GM18520 (cell line): Measurements from ENCODE around the gene CATSPERD.

ENCODE experiments used
- ATAC-seq: cut with Tn5 transposase; IDR thresholded peaks from one replicate; pipeline ENCODE4 v1.9.1; 2021; ENCODE audit not compliant: unreplicated experiment

CATSPERD gene, protein sequence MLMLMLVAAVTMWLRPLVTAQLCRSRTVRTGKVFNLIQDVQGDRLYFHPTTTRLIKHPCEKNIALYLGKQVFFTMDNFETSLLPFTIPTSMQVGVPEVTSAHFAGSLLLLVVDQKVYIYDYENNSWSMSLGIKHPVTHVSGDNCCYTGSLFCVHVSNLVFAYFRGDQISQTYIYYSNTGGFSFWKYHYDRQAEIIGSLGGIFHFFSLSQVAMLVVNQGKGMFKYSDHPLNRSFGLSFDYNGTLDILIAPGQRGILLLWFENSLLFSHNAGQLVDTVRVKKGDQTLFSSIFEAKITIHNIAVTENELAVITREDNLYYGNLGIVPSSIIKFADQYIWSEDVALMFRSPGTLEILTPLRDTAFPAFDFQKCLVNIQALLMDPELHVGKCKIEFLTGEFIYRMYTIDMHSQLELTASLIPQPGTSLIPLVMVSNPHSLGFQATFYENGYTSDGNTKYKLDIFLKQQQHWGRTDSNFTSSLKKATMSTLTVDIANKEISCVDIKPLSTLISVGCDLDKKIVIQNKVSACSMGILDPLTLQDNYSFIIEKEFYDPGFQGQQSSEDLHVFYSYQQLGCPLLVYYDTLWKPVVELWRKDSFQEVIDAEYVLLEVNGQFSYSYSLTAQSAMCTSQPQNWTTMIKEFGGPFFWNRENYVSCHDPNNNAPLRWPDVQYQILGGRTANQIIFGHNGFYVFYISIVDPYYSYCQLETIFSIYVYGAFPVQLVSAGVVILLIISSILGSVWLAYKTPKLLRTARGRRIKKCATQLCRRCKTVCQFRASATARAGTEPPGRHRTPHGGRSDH

DNA sequence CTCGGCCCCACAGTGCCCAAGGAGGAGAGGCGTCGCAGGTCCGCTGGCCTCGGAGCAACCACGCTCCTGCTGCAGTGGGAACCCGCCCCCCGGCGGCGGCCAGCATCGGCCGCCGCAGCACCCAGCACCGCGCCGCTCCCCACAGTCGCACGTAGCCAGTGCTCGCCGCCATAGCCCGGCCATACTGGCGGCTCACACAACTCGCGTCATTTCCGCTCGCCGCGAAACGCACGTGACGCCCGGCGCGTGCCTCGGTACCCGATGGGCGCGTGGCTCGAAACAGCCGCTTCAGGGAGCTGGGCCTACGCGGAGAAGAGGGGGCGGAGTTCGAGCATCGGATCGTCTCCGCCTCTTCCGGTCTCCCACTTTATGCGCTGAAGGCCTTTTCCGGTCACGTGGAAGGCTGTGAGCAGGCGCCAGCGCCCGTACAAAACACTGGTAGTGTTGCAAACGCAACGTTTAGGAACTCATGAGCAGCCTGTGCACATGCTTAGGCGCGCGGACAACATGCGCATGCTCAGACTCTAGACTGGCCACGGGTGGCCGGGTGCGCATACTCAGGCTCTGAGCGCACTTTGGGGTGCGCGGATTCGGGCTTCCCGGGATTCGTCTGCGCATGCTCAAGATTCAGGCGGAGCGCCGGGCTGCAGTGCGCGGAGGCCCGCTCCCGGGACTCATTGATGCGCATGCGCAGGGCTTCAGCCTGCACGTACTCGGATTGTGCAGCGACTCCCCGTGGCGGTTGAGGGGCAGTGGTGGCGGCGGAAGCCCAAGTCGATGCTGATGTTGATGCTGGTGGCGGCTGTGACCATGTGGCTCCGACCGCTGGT, at the start of gene CATSPERD, which contains the start of gene LONP1:
Gene CATSPERD (plus strand): TSS at position 677 of the 830 bp plus-strand sequence. CDS start 101 bp downstream, at position 778.
Gene LONP1 (minus strand): TSS at position 186 of the 830 bp plus-strand sequence. CDS start 14 bp downstream, at position 172.
- ATAC-seq: peak; percentile 75

DNA sequence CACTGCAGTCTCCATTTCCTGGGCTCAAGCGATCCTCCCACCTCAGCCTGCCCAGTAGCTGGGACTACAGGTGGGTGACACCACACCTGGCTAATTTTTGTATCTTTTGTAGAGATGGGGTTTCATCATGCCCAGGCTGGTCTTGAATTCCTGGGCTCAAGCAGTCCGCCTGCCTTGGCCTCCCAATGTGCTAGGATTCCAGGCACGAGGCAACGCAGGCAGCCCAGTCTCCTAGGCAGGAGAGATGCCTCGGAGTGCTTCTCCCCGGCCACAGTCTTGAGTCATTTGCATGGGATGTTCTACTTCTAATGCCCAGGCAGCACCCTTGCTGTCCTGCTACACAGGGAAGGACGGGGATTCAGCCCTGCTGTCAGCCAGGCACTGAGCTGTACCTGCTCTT, 48.8 kb upstream of the CATSPERD start:
- no peak for ATAC-seq

DNA sequence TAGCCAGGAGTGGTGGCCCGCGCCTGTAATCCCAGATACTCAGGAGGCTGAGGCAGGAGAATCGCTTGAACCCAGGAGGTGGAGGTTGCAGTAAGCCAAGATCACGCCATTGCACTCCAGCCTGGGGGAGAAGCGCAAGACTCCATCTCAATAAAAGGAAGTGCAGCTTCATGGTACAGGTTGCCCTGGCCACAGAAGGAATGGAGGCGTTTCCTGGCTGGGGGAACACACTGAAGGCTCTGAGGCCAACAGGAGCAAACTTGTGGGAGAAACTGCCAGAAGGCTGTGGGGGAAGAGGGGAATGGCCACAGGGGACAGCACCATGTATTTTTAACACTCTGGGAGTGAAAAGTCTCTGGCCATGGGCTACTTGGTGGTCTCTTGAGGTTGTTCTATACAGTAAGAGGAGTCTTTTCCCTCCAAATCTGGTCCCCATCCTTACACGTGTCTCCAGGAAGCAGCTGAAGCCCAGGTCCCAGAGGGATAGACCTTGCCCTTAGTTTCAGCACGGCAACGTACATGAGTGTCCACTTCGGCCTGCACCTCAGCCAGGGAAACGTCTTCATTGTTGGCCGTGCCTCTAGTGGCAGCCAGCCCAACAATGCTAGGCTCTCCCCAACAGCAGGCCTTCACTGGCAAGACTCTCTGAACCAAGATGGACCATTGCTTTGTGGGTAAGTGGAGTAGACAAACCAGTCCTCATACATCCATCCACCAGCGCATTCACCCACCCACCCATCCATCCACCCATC, 47.6 kb upstream of the CATSPERD start:
- no peak for ATAC-seq

DNA sequence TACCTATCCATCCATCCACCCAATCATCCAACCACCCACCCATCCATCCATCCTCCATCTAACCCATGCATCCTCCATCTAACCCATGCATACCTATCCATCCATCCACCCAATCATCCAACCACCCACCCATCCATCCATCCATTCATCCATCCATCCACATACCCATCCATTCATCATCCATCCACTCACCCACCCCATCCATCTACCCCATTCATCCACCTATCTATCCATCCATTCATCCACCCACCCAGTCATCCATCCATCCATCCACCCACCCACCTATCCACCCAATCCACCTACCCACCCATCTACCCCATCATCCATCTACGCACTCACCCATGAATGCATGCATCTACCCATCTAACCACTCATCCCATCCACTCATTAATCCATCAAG, 46.7 kb upstream of the CATSPERD start:
- no peak for ATAC-seq

DNA sequence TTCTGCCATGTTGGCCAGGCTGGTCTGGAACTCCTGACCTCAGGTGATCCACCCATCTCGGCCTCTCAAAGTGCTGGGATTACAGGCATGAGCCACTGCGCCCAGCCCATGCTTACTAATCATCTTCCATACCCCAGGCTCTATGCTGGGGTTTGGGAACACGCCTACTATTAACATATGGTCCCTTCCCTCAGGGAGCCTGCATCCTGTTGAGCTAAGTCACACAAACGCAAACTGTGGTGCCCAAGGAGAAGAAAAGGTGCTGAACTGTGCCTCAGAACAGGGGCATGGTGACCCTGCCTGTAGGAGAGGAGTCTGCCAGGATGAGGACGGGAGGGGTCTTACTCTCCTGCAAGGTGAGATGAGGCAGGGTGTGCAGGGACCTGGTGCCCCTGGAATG, 45.7 kb upstream of the CATSPERD start:
- no peak for ATAC-seq

DNA sequence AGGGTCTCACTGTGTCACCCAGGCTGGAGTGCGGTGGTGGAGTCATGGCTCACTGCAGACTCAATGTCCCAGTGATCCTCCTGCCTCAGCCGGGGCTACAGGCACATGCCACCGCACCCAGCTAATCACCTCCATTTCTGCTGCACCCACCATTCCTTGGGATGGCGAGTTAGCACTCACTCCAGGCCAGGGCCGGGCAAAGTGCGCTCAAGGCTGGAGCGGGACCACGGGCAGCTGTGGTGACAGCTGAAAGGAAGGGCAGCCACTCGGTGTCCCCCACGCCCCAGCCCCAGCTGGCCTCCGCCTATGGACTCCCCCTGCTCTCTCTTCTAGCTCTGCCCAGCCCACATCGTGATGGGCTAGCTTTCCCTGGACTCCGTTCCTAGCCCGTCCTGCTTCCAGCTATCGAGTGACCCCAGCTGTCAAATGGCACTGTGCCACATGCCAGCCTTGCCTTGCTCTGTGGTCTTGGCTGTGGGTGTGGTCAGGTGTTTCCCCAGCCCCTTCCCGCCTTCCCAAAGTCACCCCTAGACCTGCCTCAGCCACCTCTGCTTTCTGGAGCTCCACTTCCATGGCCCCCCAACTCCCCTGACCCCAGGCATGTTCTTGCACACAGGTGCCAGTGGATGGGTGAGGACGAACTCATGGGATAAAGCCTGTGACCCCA, 44.2 kb upstream of the CATSPERD start:
- no peak for ATAC-seq

GRCh38 chr19:5676772-5677105, 43.7 kb upstream of the CATSPERD start:
- no peak for ATAC-seq

- no peak for ATAC-seq
These were observed 43.3 kb upstream of the CATSPERD start for GRCh38 chr19:5677136-5677535.

GRCh38 chr19:5677580-5677979, 42.9 kb upstream of the CATSPERD start:
- ATAC-seq: no peak

- no peak for ATAC-seq
These were observed 42.2 kb upstream of the CATSPERD start for GRCh38 chr19:5678071-5678718.

DNA sequence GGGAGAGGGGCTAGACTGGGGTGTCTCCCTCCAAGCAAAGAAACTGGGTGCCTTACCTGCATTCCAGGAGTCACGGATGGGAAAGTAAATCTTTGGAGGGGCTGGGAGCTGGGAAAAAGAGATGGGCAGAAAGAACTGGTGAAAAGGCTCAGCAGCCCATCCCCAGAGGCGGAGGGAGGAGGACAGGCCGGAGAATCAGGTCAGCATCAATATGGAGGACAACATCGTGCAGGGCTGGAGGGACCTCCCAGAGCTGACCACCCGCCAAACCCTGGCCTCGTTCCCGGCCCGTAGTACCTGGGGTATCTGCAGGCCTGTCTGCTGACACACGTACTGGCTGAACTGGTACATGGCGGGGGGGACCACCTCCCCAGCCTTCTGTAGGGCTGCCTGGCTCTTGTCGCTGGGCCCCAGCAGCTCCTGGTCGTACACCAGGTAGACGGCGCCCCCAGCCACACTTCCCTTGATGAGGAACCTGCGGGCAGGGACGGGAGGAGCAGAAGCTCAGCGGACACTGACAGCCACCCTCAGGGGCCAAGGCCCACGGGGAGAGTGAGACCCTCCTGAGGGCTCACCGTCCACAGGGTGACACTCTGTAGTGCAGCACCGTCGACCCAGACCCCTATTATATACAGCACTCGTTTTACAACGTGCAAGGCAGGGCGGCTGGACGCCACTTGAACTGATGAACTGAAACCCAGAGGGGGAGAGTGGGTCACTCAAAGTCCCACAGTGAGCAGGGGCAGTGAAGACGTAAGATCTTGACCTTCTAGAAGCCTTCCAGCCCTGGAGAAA, 41.0 kb upstream of the CATSPERD start:
- ATAC-seq: no peak

DNA sequence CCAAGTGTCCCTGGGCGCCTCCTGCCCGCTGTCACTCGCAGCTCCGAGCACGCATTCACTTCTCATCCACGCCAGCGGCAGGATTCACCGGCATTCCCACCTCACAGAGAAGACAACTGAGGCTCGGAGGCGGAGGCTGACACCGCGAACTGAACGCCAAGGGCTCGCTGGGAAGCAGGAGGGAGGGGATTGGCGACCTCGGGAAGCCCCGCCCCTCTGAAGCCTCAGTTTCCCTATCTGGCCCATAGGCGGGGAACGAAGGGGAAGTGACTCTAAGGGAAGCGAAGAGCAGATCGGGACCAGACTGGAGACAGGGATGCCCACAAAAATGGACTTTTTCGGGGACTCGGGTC, 40.4 kb upstream of the CATSPERD start:
- no peak for ATAC-seq

GRCh38 chr19:5680437-5681368, 39.7 kb upstream of the CATSPERD start, which contains the start of the genes HSD11B1L and MICOS13:
HSD11B1L (plus strand) TSS chr19:5681027; CDS start chr19:5684833, 3,806 bp downstream.
MICOS13 (minus strand) TSS chr19:5680516; CDS start chr19:5680486, 30 bp downstream.
- ATAC-seq: peak; percentile 81

DNA sequence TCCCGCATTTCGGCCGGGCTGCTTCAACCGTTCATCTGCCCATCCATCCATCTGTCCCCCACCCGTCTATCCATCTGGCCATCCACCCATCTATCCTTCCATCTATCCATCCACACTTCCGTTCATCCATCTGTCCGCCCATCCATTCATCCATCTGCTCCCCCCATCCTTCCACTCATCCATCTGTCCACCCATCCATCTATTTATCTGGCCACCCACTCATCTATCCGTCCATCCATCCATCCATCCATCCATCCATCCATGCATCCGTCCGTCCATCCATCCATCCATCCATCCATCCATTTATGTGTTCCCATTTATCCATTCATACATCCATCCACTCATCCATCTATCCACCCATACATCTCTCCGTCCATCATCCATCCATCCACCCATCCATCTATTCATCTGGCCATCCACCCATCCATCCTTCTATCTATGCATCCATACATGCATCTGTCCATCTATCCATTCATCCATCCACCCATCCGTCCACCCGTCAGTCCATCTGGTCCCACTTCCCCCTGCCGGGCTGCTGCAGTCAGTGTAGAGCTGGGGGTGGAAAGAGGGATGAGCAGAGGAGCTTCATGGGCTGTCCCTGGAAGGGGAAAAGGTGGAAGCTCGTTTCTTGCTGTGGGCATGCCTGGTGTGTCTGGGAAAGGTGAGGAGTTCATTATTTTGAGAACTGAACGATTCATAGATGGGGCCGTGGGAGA, 38.9 kb upstream of the CATSPERD start:
- no peak for ATAC-seq

DNA sequence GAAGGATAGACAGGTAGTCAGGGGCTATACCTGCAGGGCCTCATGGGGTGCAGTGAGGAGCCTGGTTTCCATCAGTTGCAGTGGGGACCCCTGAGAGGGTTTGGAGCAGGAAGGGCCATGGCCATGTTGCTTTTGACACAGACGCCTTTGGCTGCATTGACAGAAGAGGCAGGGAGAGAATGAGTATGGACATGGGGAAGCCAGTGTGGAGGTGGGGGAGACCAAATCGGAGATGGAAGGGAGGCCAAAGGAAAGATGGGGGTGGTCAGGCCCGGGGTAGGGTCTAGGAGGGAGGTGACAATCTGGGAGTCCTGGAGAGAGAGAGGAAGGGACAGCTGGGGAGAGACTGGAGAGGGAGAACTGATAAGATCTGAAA, 38.3 kb upstream of the CATSPERD start:
- no peak for ATAC-seq

- ATAC-seq: no peak
These were observed 37.1 kb upstream of the CATSPERD start for GRCh38 chr19:5683177-5683886.
